Spleen (tissue), 7 donors: ENCODE measurements around the gene ARHGEF1.
A peak's percentile ranks its signal among the peaks of the same experiment; 100 is the strongest.

Experiments
- POLR2A ChIP-seq, 3 donors: fragments of 450-650 bp; IDR thresholded peaks; one replicate each; pipeline ENCODE4 v1.5.1; 2017; ENCODE audit warnings: antibody characterized with exemption in 3 of 3, mild to moderate bottlenecking in 1 of 3
- POLR2AphosphoS5 ChIP-seq, 3 donors: sonication (generic); formaldehyde crosslinking; IDR thresholded peaks; one replicate each; pipeline ENCODE4 v1.5.1; 2017; ENCODE audit warnings: antibody characterized with exemption in 3 of 3
- TF ChIP-seq, protein P1 (sequence below), 11 experiments: fragments of 200-600 bp in 7 of 11; fragments of 450-650 bp in 4 of 11; sonication (generic) in 4 of 11; IDR thresholded peaks in 8 of 11; conservative IDR thresholded peaks in 3 of 11; 1 replicate in 7 of 11; 2 replicates in 4 of 11; pipeline versions ENCODE4 v1.4.0 to v1.8.0; 2016 to 2021; ENCODE audit warnings: antibody characterized with exemption in 11 of 11, inconsistent platforms in 4 of 11, mild to moderate bottlenecking in 1 of 11
- donor health status: DM: no; HTN: no; CAD: no; lungs with moderate emphysema.
- donor health status: DM: no; HTN: no; CAD: no.
- donor health status: DM: no; HTN: no; CAD: no.

DNA sequence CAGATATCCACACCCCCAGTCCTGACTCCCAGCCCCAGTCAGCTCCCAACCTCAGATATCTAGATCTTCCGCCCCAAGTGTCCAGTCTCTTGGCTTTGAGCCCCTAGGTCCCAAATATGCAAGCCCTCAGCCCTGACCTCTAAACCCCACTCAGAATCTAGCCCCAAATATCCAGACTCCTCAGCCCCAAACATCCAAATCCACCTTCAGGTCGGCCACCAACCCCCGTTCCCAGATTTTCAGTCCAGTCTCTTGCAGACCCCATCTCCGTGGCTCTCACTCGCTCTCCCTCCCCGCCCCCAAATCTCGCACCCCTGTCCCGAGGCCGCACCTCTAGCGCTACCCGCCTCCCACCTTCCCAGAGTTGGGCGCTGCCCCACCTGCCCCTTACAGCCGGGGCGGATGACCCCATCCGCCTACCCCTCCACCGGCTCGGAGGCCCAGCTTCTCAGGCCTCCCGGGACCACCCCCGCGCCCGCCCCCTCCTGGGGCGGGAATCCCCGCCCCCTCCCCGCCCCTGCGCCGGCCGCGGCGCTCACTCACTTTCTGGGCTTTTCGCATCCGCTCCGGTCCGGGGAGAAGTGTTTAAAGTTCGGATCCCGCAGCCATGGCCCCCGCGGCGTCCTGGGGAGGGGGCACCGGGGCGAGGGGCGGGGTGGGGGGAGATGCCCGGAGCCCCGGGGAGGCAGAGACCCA lies 44.7 kb downstream of the ARHGEF1 start:
- TF ChIP-seq, protein P1, sequence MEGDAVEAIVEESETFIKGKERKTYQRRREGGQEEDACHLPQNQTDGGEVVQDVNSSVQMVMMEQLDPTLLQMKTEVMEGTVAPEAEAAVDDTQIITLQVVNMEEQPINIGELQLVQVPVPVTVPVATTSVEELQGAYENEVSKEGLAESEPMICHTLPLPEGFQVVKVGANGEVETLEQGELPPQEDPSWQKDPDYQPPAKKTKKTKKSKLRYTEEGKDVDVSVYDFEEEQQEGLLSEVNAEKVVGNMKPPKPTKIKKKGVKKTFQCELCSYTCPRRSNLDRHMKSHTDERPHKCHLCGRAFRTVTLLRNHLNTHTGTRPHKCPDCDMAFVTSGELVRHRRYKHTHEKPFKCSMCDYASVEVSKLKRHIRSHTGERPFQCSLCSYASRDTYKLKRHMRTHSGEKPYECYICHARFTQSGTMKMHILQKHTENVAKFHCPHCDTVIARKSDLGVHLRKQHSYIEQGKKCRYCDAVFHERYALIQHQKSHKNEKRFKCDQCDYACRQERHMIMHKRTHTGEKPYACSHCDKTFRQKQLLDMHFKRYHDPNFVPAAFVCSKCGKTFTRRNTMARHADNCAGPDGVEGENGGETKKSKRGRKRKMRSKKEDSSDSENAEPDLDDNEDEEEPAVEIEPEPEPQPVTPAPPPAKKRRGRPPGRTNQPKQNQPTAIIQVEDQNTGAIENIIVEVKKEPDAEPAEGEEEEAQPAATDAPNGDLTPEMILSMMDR (IDR thresholded peaks at IDR 0.05 in 8 of 11, conservative IDR thresholded peaks at IDR 0.05 in 3 of 11), result no peak
- TF ChIP-seq POLR2AphosphoS5 (IDR thresholded peaks at IDR 0.05) (peak in 1 of 3 donors; percentile 15), POLR2A (IDR thresholded peaks at IDR 0.05) (no peak)
